Putamen (tissue), 1 donor: Measurements from ENCODE around the gene PTK6.

Source experiments
- DNase-seq: peaks from one replicate; pipeline ENCODE4 v3.0.0-alpha.2; 2016; ENCODE audit warnings: low spot score

Gene PTK6

DNA sequence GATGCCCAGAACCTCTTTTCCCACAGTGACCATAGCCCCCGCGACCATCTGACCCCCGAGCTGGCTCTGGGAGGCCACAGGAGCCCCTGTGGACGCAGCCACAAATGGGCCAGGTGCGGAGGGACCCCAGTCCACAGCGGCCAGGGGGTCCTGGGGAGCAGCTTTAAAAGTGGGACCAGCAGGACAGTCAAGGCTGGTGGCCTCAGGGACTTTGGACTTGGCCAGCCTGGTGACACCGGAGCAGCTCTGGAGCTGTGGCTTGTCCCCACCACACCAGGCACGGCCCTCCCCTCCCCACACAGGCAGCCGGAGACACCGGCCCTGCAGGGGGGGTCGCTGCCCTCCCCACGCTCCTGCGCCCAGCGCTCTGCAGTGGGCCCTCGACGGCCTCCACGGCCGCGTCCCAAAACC, 20.3 kb upstream of the PTK6 start:
- DNase-seq, result no peak

DNA sequence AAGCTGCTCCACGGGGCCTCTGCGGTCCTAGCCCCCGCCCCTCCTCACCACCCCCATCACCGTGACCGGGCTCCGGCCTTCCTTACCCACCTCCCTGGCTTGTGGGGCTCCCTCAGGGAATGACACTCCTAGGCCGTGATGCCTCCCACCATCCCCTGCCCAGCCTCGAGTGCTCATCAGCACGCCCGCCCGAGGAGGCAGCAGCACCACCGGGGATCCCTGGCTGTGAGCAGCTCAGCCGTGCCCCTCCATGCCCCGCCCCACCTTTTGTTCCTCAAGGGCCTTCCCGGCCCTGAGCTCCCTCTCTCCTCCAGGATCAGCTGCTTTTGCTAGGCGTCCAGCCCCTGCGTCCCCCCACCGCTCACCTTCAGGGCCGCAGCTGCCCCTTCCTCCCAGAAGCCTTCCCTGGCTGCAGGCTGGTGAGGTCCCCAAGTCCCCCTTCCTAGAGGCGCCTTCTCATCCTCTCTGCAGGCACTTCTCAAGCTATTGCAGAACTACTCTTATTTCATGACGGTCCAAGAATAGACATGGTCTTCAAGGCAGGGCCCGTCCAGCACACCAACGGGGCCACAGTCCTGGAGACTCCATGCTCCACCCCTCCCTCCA, 19.8 kb upstream of the PTK6 start:
- DNase-seq, result no peak

DNA sequence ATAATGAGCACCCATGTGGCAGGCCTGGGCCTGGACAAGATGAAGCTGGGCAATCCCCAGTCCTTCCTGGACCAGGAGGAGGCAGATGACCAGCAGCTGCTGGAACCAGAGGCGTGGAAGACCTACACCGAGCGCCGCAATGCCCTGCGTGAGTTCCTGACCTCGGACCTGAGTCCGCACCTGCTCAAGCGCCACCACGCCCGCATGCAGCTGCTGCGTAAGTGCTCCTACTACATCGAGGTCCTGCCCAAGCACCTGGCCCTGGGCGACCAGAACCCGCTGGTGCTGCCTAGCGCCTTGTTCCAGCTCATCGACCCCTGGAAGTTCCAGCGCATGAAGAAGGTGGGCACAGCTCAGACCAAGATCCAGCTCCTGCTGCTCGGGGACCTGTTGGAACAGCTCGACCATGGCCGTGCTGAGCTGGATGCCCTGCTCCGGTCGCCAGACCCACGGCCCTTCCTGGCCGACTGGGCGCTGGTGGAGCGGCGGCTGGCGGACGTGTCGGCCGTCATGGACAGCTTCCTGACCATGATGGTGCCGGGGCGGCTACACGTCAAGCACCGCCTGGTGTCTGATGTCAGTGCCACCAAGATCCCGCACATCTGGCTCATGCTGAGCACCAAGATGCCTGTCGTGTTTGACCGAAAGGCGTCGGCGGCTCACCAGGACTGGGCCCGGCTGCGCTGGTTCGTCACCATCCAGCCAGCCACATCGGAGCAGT, 18.6 kb upstream of the PTK6 start:
- DNase-seq, result no peak

DNA sequence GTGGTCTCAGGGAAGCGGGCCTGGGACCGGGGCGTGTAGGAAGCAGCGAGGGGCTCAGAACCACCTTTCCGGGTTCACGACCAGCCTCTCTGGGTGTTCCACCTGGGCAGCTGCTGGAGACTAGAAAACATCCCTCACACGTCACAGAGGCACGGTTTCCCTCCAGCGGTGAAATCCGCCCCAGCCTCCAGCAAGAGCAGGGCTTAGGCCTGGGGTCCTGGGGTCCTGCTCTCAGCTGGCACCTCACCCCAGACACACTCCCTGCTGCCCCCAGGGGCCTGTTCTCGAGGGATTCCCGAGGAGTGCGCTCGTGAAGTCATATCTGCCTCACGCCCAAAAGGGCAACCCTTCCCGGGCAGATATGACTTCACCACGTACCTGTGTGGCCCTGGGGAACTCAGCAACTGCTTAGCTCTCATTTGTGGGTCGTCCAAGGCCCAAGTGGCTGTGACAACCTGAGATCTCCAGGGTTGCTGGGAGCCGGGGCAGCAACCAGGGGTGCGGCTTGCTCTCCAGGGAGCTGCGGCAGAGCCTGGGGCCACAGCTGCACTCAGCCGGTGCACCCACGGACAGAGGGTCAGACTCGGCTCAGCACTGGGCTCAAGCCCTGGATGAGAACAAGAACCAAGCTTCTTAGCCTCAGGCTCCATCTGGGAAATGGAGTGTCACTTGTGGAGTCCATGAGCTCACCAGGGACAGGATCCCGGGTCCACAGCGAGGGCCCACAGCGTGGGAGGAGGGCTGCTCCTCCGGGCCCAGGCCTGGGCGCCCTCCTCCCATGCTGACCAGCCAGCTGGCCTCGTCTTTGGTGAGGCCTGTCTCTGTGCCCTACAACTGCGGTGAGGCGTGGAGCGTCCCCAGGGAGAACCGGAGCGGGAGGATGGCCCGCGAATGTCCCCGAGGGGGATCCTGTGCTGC, 17.4 kb upstream of the PTK6 start:
- no peak for DNase-seq

DNA sequence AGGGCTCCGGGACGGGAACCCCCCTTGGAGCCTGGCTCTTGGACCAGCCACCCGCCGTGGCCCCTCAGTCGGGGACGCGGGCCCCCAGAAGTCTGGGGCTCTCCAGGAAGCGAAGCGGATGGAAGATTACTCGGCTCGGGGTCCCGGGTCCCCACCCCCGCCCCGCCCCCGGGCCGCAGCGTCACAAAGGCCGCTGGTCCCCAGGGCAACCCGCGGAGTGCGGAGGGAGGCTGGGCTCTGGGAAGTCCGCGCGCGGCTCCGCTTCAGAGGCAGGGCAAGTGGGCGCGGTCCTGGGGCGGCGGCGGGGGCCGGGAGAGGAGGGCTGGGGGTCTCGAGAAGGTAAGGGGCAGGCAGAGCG, 16.7 kb upstream of the PTK6 start, which contains the start of gene FNDC11:
FNDC11 (plus strand) TSS at position 227 of the 358 bp plus-strand sequence. CDS start 1,505 bp downstream, outside the sequence.
- DNase-seq, result no peak

DNA sequence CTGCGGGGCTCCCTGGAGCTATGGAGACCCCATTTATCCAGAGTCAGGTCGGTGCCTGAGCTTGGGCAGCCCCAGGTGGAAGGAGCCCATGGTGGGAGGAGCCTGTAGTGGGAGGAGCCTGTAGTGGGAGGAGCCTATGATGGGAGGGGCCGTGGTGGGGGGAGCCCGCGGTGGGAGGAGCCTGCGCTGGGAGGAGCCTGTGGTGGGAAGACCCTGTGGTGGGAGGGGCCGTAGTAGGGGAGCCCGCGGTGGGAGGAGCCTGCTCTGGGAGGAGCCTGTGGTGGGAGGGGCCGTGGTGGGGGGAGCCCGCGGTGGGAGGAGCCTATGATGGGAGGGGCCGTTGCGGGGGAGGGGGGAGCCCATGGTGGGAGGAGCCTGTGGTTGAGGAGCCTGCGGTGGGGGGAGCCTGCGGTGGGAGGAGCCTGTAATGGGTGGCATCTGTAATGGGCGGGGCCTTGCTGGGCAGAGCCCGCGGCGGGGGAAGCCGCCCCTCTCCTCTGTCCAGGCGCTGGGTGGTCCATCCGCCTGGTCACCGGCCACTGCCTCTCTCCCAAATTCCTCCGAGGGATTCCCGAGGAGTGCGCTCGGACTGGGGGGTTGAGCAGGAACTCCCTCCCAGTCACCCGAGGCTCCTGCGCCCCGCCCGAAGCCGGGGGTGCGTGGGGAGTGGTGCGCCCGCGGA, 16.2 kb upstream of the PTK6 start:
- no peak for DNase-seq

DNA sequence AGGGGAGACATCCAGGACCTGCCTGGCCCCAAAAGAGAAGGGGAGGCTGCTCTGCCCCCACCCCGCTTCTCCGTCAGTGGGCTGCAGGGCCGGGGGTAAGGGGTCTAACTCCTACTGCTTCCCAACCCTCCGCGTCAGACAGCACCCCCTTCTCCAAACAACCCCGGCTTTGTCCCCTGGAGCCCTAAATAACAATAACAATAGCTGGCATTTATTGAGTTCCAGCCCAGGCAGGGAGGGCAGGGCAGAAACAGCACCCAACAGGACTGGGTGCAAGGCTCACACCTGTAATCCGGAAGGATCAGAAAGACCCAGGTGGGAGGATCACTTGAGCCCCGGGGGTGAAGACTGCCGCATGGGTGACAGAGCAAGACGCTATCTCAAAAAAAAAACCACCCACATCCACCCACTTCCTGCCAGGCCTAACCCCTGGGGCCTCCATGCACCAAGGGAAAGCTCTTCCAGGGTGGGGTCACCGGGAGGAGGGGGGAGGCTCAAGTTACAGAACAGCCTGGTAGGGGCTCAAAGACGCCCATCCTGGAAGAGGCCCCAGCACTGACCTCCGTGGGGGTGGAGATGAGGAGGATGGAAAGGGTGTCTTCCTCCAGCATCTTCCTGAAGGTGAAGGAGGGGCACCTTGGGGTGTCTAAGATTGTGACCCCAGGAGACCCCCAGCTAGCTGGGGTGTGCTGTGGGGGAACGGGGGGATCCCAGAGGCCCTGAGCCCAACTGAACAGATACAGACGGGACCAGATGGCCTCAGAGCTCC, 15.5 kb upstream of the PTK6 start:
- DNase-seq, result no peak

DNA sequence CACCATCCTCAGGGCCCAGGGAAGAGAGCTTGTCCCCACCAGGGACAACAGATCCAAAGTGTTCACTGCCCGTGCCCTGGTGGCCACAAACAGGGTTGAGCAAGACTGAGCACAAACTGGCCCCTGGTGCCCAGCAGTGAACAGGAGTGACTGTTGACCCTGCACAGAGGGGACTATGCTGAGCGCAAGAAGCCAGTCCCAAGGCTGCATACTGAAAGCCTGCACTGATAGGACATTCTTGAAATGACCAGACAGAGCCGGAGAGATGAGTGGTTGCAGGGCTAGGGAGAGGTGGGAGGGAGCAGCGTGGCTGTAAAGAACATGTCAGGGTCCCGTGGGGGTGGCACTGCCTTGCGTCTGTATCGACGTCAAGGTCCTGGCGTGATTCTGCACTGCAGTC, 13.9 kb upstream of the PTK6 start:
- no peak for DNase-seq

DNA sequence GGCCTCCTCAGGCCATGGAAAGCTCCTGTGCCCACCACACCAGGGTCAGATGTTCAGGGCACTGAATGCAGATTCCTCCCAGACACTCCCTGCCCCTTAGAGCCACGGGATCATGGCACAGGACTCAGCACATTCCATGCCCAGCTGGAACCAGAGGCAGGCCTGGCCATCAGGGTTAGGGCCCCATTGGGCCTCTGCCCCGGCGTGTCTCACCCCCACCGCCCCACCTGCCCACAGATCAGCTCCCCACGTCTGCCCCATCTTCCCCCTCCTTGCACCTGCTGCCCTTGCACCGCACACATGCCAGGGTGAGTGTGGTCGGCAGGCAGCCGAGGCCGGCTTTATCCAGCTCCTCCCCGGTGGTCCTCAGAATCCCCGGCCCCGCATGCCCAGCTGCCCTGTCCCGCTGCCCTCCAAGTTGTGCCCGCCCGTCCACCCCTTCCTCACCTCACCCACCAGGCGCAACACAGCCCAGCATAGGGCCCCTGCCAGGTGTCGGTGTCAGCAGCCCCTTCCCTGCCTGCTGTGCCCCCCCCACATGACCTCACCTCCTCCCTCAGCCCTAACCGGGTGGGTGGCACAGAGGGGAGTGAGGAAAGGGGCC, 12.6 kb upstream of the PTK6 start:
- no peak for DNase-seq

DNA sequence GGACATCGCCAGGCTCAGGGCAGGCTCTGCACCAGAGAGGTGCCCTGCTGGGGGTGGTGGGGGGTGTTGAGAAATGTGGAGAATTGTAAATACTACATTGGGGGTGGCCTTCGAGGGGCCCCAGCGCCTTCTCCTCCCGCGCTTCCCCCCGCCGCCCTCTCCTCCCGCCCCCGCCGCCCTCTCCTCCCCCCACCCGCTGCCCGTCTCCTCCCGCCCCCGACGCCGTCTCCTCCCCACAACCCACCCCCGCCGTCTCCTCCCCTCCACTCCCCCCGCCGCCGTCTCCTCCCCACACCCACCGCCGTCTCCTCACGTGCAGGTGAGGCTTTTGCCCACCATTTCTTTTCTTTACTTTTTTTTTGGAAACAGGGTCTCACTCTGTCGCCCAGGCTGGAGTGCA, 11.8 kb upstream of the PTK6 start:
- no peak for DNase-seq

DNA sequence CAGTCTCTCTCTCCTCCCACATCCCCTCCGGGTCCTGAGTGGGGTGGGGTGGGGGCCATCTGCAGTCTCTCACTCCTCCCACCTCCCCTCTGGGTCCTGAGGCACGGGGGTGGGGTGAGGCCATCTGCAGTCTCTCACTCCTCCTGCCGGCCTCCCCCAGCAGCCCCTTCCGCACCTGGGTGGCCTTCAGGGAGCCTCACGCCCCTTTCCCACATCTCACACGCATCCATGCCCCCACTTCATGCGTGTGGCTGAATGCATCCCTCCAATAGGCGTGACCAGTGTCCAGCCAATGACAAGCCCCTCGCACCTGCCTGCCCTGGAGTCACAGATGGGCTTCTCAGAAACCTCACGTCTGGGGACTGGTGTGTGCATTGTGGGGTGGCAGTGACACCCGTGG, 11.4 kb upstream of the PTK6 start:
- no peak for DNase-seq

DNA sequence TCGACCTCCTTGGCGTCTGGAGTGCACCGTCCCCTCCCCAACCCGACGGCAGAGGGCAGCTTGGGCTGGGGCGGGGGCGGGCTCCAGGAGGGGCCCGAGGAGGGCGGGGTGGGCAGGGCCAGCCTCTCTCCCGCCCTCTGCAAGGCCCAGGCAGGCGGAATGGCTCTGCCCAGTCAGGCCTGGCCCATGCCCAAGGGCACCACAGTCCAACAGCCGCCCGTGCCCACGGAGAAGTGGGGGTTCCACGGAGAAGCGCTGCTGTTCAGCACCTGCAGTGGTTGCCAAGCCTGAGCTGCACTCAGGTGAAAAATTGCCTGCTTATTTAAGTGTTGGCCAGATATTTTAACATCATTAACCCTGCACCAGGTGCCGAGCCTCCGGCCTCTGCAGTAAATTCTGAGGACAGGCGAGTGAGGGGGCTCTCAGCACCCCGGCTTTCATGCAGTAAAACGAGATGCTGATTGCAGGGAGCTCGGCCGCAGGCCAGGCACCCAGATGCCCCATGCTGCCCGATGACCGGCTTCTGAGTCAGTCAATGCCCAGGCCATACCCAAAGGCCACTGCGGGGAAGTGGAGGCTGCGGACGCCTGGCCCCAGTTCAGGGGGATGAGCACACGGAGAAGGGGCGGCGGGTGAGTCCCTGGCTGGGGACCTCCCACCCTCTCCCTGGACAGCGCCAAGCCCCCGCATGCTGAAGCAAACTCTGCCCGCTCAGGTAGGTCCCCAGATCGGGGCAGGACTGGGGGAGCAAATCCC, 10.7 kb upstream of the PTK6 start, which contains the start of gene SRMS:
SRMS (minus strand) TSS at position 25 of the 756 bp plus-strand sequence. CDS start 286 bp downstream, outside the sequence.
- DNase-seq, result no peak

DNA sequence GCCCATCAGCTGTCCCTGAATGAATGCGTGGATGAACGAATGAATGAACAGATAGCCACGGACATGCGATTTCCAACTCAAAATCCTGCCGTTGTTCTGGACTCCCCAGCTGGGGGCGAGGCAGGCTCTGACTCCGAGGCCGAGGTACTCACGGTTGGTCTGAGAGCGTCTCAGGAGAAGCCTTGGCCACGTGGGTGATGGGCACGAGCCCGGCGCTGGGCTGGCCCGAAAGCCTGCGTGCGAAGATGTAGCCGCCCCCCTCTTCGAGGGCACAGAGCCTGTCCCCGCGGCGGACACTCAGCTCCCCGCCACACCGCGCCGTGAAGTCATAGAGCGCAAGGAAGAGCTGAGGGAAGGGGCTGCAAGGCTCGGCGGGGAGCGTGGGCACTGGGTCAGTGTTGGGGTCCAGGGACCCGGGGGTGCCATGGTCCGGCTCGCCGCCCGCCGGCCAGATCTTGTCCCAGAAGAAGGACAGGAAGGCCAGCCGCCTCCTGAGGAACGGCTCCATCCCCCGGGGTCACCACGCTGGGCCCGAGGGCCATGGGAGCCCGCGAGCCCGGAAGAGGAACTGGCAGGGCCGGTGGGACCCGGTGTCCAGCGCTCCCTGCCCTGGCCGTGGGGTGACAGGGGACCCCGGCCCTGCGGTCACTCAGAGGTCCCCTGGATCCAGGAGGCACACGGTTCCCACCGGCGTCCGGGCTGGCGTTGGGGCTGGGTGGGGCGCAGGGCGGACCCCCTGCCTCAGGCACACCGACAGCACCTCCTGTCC, 10.0 kb upstream of the PTK6 start:
- DNase-seq, result no peak

DNA sequence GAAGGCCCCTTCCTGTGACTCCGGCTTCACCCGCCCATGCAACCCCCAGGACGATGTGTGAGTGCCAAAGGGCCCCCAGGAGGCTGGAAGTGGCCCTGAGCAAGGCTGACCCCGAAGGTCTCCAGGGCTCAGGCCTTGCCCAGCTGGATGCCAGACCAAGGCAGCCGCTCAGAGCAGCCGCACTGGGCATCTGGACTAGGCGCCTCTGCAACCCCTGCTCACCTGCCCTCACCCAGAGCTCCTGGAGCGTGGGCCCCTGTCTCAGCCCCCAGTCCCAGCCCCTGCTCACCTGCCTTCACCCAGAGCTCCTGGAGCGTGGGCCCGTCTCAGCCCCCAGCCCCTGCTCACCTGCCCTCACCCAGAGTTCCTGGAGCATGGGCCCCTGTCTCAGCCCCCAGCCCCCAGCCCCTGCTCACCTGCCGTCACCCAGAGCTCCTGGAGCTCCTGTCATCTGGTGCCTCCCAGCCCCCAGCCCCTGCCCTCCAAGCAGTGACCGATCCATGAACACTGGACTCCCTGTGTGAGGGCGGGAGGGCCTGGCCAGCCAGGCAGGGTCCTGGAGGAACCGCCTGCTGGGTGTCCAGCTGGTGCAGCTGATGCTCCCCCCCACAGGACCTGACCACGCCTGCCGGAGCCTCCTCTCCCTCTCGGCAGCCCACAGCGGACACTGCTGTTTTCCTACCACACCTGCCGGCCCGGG, 9.2 kb upstream of the PTK6 start:
- no peak for DNase-seq

DNA sequence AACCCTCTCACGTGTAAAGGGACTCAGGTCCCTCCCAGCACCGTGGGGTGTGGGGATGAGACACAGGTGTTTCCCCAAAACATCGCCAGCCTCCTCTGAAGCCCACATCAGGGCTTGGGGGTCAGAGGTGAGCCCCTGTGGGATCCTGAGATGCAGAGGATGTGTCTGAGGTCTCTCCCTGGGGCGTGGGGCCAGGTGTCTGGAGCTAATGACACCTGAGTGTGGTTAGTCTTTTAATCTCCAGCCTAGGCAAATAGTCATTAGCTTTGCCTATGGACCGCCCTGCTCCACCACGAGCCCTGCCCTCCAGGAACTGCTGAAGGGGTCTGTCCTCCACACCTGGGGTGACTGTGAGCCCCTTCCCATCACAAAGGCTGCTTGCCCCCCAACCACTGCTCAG, 8.6 kb upstream of the PTK6 start:
- no peak for DNase-seq

DNA sequence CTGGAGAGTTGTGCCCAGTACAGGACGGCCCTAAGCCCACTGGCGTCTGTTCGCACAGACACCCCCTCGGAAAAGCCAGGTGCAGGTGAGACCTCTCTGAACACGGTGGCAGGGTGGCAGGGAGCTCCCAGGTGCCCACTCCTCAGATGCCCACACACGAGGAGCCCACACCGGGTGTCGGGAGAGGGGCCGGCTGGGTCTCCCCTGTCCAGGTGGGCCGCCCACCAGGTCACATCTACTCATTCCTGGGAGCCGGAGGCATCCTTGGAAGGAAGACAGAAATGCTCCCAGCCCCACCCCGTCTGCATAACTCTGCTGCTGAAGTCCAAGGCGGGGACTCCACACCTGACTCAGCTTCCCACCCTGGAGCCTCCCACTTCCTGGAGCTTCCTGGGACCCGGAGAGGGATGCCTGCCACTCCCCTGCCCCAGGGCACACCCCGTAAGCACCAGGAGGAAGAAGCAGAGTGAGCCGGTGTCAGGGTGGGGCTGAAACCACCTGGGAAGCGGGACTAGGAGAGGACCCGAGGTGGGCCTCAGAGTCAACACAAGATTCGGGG, 7.9 kb upstream of the PTK6 start:
- no peak for DNase-seq

DNA sequence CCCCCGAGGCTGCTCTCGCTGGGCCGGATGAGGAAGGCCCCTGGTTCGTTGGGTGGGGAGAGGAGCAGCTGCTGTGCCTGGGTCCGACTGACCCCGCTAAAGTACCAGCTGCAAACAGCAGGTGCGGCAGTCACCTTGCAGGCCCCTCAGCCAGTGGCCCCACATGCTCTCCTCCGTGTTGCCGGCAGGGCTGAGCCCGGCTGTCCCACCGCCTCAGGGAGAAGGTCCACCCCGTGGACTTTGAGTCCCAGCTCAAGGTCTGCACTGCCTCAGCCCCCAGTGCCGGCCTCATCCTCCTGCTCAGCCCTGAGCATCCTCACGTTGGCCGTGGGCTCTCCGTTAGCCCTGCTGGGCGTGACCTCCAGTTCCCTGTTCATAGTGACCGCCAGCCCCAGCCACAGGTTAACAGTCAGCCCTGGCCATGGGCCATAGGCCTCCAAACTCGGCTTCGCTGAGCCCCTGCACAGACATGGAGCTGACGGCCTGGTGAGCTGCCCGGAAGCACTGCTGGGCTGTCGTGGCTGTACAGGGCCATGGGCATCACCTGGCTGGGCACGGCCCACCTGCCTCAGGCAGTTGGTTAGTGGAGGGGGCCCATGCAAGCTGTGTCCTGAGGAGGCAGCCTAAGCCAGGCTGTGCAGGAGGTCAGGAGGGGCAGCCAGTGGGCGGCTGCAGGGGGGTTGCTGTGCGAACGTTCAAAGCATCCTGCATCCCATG, 7.2 kb upstream of the PTK6 start:
- no peak for DNase-seq

DNA sequence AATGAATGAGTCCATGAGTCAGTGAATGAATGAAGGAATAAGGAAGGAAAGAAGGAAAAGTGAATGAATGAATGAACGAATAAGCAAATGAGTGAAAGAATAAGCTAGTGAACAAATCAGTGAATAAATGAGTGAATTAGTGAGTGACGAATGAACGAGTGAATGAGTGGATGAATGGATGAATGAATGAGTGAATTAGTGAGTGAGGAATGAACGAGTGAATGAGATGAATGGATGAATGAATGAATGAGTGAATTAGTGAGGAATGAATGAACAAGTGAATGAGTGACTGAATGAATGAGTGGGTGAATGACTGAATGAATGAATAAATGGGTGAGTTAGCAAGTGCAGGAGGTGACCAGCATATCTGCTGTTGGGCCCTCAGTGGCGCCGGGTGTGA, 6.6 kb upstream of the PTK6 start:
- no peak for DNase-seq
